Erythroblast (primary cell): Measurements from ENCODE around the gene KIRREL1.

ENCODE experiments used
- GATA1 ChIP-seq: IDR thresholded peaks from 2 replicates; pipeline ENCODE4 v1.6.1; 2011; ENCODE audit warnings: low read depth, mild to moderate bottlenecking, control low read depth, low read length, moderate library complexity
- POLR2A ChIP-seq: IDR thresholded peaks from 2 replicates; pipeline ENCODE4 v1.6.1; 2011; ENCODE audit warnings: mild to moderate bottlenecking, low read length

- TF ChIP-seq POLR2A, result no peak
- no peak for TF ChIP-seq GATA1
Observed at GRCh38 chr1:158005224-158005623, 11.8 kb downstream of the KIRREL1 start.
